HepG2 (cell line): ENCODE data around the gene CSDE1. TPM values are rescaled to one million over a fixed set of nuclear protein-coding genes. Genes with fewer than 3 reads are reported as not detected.

Experiments used
- BCL6 ChIP-seq: IDR thresholded peaks from 2 replicates; pipeline ENCODE4 v1.6.1; 2016; ENCODE audit warnings: missing genetic modification reagents, missing compliant biosample characterization
- CHD4 ChIP-seq: fragments of 200-600 bp; sonication (generic); IDR thresholded peaks from 2 replicates; pipeline ENCODE4 v1.7.0; 2017; ENCODE audit warnings: mild to moderate bottlenecking, low read length, borderline replicate concordance
- HIVEP1 ChIP-seq: sonication (generic); formaldehyde crosslinking; IDR thresholded peaks from 2 replicates; pipeline ENCODE4 v1.4.0; 2020; ENCODE audit warnings: mild to moderate bottlenecking, missing genetic modification reagents
- MEIS1 ChIP-seq: sonication (generic); formaldehyde crosslinking; IDR thresholded peaks from 2 replicates; pipeline ENCODE4 v1.9.0; 2021; ENCODE audit warnings: mild to moderate bottlenecking, missing genetic modification reagents, moderate library complexity, borderline replicate concordance
- MTF2 ChIP-seq: sonication (generic); formaldehyde crosslinking; IDR thresholded peaks from 2 replicates; pipeline ENCODE4 v1.5.0; 2020; ENCODE audit warnings: missing genetic modification reagents, borderline replicate concordance
- NFE2 ChIP-seq: sonication (generic); formaldehyde crosslinking; IDR thresholded peaks from 2 replicates; pipeline ENCODE4 v1.4.0; 2020; ENCODE audit warnings: missing genetic modification reagents
- NR2F6 ChIP-seq, 2 experiments: IDR thresholded peaks; 2 replicates each; pipeline ENCODE4 v1.6.1; 2016; ENCODE audit warnings: antibody characterized with exemption in 1 of 2, mild to moderate bottlenecking in 1 of 2
- PAWR ChIP-seq: sonication (generic); formaldehyde crosslinking; IDR thresholded peaks from 2 replicates; pipeline ENCODE4 v1.4.0; 2020; ENCODE audit warnings: missing genetic modification reagents, mild to moderate bottlenecking, borderline replicate concordance
- SP140L ChIP-seq: sonication (generic); formaldehyde crosslinking; IDR thresholded peaks from 2 replicates; pipeline ENCODE4 v1.4.0; 2020; ENCODE audit warnings: missing genetic modification reagents, borderline replicate concordance
- STAG1 ChIP-seq: sonication (generic); formaldehyde crosslinking; IDR thresholded peaks from 2 replicates; pipeline ENCODE4 v1.4.0; 2020; ENCODE audit warnings: missing genetic modification reagents
- ZC3H4 ChIP-seq: sonication (generic); formaldehyde crosslinking; IDR thresholded peaks from 2 replicates; pipeline ENCODE4 v1.4.0; 2020; ENCODE audit warnings: missing genetic modification reagents, borderline replicate concordance
- ZFX ChIP-seq: sonication (generic); formaldehyde crosslinking; IDR thresholded peaks from 2 replicates; pipeline ENCODE4 v1.4.0; 2020; ENCODE audit warnings: mild to moderate bottlenecking, low read depth, missing genetic modification reagents, moderate library complexity
- ZHX1 ChIP-seq: sonication (generic); formaldehyde crosslinking; IDR thresholded peaks from 2 replicates; pipeline ENCODE4 v1.8.1; 2022; ENCODE audit warnings: low read depth, mild to moderate bottlenecking, missing genetic modification reagents
- ZNF20 ChIP-seq: sonication (generic); formaldehyde crosslinking; IDR thresholded peaks from 2 replicates; pipeline ENCODE4 v1.4.0; 2020; ENCODE audit warnings: mild to moderate bottlenecking, moderate library complexity, missing genetic modification reagents
- ZNF280D ChIP-seq: sonication (generic); formaldehyde crosslinking; IDR thresholded peaks from 2 replicates; pipeline ENCODE4 v1.5.1; 2020; ENCODE audit warnings: mild to moderate bottlenecking, missing genetic modification reagents
- ZNF431 ChIP-seq: sonication (generic); formaldehyde crosslinking; IDR thresholded peaks from 2 replicates; pipeline ENCODE4 v1.9.0; 2022; ENCODE audit warnings: missing genetic modification reagents, low read depth, mild to moderate bottlenecking, borderline replicate concordance
- ZNF441 ChIP-seq: sonication (generic); formaldehyde crosslinking; IDR thresholded peaks from 2 replicates; pipeline ENCODE4 v1.7.0; 2021; ENCODE audit warnings: missing genetic modification reagents, borderline replicate concordance
- ZNF549 ChIP-seq: sonication (generic); formaldehyde crosslinking; IDR thresholded peaks from 2 replicates; pipeline ENCODE4 v1.5.0; 2020; ENCODE audit warnings: missing genetic modification reagents
- ZNF614 ChIP-seq: IDR thresholded peaks from 2 replicates; pipeline ENCODE4 v1.6.1; 2018; ENCODE audit warnings: missing biosample characterization, missing genetic modification reagents, inconsistent platforms, borderline replicate concordance
- ZNF841 ChIP-seq: sonication (generic); formaldehyde crosslinking; IDR thresholded peaks from 2 replicates; pipeline ENCODE4 v1.8.1; 2023; ENCODE audit warnings: missing genetic modification reagents, borderline replicate concordance
- polyA plus RNA-seq, 8 experiments: library from polyadenylated mRNA; depleted of rRNA in 3 of 8; stranded (reverse) in 7 of 8; unstranded in 1 of 8; fragments of >200 nt; fragmentation: Illumina TruSeq in 4 of 8; extraction: Trizol in 4 of 8; gene quantifications; 2 replicates each; pipeline versions ENCODE4 v1.2.1 to v1.2.3, GENCODE V29; 2011 to 2016; ENCODE audit warnings: low read depth in 4 of 8, missing spikeins in 1 of 8, mixed read lengths in 1 of 8; ENCODE audit not compliant: insufficient read depth in 1 of 8
- total RNA-seq, 5 experiments: library from RNA; depleted of rRNA; stranded (reverse); fragments of >200 nt; fragmentation: Illumina TruSeq; extraction: Trizol; gene quantifications; 2 replicates each; pipeline ENCODE4 v1.2.3, GENCODE V29; 2016; ENCODE audit warnings: low read depth in 1 of 5

Gene CSDE1
- total and polyA plus RNA-seq, 2 of the 13 experiments (the other 11 are each of a cell fraction or from before 2014, with no cell fraction given): 150 to 313 TPM

- TF ChIP-seq ZNF280D (CRISPR knock-in tag) (no peak), MTF2 (CRISPR knock-in tag) (peak; percentile 84; the same call in 1 of the 2 replicates), NFE2 (CRISPR knock-in tag) (no peak), PAWR (CRISPR knock-in tag) (no peak), CHD4 (no peak), ZNF549 (CRISPR knock-in tag) (no peak), ZFX (CRISPR knock-in tag) (peak; percentile 83), ZNF431 (CRISPR knock-in tag) (no peak), STAG1 (CRISPR knock-in tag) (peak; percentile 20), ZNF20 (CRISPR knock-in tag) (no peak), ZNF614 (CRISPR knock-in tag) (peak; percentile 72; the same call in 1 of the 2 replicates), ZNF441 (CRISPR knock-in tag) (peak; percentile 52), ZC3H4 (CRISPR knock-in tag) (no peak), SP140L (CRISPR knock-in tag) (peak; percentile 90; the same call in 1 of the 2 replicates), NR2F6 (IDR thresholded peaks at IDR 0.05) (no peak), NR2F6 (CRISPR knock-in tag; IDR thresholded peaks at IDR 0.05) (peak; percentile 63; the same call in 1 of the 2 replicates), ZNF841 (CRISPR knock-in tag) (no peak), HIVEP1 (CRISPR knock-in tag) (0 out of 2 replicates have a peak, but pooled peaks have one; percentile 66), ZHX1 (peak; percentile 72; the same call in 1 of the 2 replicates), BCL6 (CRISPR knock-in tag) (peak; percentile 31; the same call in 1 of the 2 replicates), MEIS1 (CRISPR knock-in tag) (peak; percentile 86; the same call in 1 of the 2 replicates)
These were observed 22.8 kb upstream of the CSDE1 start, which contains the start of gene SIKE1 (continued) for GRCh38 chr1:114780344-114781226.
